ENCODE data around the gene PRKN.

DNA sequence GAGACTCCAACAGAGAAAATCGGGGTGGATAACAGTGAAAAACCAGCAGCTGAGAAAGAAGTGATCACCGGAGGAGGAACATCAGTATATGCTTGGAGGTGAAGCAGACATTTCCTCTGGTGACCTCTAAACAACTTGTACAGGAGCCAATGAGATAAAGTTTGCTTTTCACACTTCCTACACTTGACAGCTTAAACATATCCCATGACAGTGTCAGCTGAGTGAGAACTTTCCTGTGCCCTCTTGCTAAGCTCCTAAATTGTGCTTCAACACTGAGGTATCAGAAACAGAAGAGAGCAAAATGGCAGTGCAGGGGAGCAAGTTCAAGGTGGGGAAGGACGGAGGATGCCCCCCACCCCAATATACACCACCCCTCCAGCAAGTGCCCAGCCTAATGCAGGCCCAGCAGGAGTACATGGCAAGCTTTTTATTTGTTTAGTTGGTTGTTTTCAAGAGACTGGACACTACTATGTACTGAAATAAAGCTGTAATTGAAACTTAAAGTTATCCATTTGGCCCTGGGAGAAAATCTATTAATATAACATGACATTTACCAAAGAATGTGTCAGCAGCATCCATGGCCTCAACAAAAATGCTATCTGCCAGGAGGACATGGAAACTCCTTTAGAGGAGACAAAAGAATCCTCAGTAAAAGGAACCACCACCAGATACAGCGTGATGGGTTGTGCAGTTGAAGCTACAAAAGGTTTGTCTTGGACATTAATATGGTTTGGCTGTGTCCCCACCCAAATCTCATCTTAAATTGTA, 540.2 kb downstream of the PRKN start:
- no peak for TF ChIP-seq CTCF (IDR thresholded peaks at IDR 0.05)
- TF ChIP-seq POLR2AphosphoS5 (IDR thresholded peaks at IDR 0.05) = no peak
- no peak for TF ChIP-seq POLR2A (IDR thresholded peaks at IDR 0.05)
- TF ChIP-seq EP300 (IDR thresholded peaks at IDR 0.05; ENCODE audit: low read depth) = no peak
